Liver (tissue), 3 donors: ENCODE measurements around the gene SLC9A3.

ENCODE experiments used
- TF ChIP-seq, protein P1 (sequence below): IDR thresholded peaks from 2 replicates; pipeline ENCODE4 v1.6.1; 2016; ENCODE audit warnings: antibody characterized with exemption
- TF ChIP-seq, protein P2 (sequence below): IDR thresholded peaks from 2 replicates; pipeline ENCODE4 v1.6.1; 2016; ENCODE audit warnings: antibody characterized with exemption
- TF ChIP-seq, protein P3 (sequence below): fragments of 150-350 bp; IDR thresholded peaks from 2 replicates; pipeline ENCODE4 v1.5.1; 2017; ENCODE audit warnings: improper control_type of control experiment, low read depth, low read length; ENCODE audit not compliant: missing input control
- donor health status: healthy.
- donor health status: healthy.

DNA sequence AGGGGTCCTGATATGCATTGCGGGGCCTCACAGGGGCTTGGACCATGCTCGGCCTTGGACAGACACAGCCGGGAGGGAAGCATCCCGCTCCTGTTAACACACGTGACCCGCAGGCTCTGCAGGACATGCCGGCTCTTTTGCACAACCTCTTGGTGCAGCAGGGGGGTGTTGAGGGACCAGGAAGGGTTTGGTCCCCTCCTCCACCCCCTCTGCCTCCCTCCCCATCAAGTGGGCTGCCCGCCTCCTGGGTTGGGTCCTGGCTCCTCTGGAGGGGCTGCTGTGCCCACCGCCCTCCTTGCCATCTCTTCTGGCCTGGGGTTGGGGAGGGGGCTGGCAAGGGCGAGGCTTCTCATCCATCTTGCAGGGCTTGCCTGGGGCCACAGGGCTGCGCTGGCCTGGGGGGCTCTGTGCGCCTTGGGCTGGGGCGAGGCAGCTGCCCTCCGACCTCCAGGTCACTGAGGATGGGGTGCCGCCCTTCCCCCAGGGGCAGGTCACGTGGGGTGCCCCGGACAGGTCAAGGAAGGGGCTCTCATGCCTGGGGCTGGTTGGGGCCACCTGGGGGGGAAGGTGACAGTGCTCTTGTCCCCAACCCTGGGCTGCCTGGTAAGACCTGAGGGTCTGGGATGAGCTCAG lies 16.8 kb upstream of the SLC9A3 start:
- TF ChIP-seq, protein P1, sequence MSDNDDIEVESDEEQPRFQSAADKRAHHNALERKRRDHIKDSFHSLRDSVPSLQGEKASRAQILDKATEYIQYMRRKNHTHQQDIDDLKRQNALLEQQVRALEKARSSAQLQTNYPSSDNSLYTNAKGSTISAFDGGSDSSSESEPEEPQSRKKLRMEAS, result no peak
- TF ChIP-seq, protein P2, sequence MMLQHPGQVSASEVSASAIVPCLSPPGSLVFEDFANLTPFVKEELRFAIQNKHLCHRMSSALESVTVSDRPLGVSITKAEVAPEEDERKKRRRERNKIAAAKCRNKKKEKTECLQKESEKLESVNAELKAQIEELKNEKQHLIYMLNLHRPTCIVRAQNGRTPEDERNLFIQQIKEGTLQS, result no peak
- TF ChIP-seq, protein P3, sequence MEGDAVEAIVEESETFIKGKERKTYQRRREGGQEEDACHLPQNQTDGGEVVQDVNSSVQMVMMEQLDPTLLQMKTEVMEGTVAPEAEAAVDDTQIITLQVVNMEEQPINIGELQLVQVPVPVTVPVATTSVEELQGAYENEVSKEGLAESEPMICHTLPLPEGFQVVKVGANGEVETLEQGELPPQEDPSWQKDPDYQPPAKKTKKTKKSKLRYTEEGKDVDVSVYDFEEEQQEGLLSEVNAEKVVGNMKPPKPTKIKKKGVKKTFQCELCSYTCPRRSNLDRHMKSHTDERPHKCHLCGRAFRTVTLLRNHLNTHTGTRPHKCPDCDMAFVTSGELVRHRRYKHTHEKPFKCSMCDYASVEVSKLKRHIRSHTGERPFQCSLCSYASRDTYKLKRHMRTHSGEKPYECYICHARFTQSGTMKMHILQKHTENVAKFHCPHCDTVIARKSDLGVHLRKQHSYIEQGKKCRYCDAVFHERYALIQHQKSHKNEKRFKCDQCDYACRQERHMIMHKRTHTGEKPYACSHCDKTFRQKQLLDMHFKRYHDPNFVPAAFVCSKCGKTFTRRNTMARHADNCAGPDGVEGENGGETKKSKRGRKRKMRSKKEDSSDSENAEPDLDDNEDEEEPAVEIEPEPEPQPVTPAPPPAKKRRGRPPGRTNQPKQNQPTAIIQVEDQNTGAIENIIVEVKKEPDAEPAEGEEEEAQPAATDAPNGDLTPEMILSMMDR, result no peak
